Rectal smooth muscle tissue (tissue), 1 donor: ENCODE data around the gene C2orf74.
"Not testable (repeated sequence)": the region's sequence is repeated elsewhere in the genome, so short reads cannot be mapped to it uniquely, and the experiment has no call there.

Experiments used
- H3K27ac ChIP-seq: one replicate; pipeline ENCODE4 v1.7.0; 2013; ENCODE audit warnings: low read depth, low read length, inconsistent platforms
- H3K27me3 ChIP-seq: one replicate; pipeline ENCODE4 v1.7.0; 2013; ENCODE audit warnings: low read length; ENCODE audit not compliant: control insufficient read depth, insufficient read depth
- H3K36me3 ChIP-seq: one replicate; pipeline ENCODE4 v1.7.0; 2013; ENCODE audit warnings: low read length; ENCODE audit not compliant: control insufficient read depth, insufficient read depth
- H3K4me1 ChIP-seq: one replicate; pipeline ENCODE4 v1.7.0; 2013; ENCODE audit warnings: low read length; ENCODE audit not compliant: control insufficient read depth, insufficient read depth
- H3K4me3 ChIP-seq: one replicate; pipeline ENCODE4 v1.7.0; 2013; ENCODE audit warnings: low read length
- H3K9ac ChIP-seq: one replicate; pipeline ENCODE4 v1.7.0; 2013; ENCODE audit warnings: low read length

The C2orf74 gene

DNA sequence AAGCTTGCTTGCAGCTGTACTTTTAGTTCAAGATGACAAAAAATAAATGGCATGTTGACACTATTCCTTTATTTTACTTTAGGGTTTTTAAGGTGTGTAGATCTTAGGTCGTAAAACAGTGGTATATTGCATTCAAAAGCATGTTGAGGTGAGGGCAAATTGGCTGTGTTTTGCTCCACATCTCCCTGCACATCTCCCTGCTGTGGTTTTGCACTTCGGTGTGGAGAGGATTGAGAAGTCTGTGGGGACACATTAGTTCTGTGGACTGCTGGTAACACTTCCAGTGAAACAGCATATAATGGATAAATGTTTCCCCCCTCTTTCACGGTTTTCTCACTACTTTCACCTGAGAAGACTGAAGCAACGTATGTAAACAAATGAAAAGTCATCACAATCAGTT is 25.1 kb downstream of the C2orf74 start:
- Histone ChIP-seq H3K27ac (no peak overlapping the region), H3K4me1 (no peaks in the 10 kb centered on the region), H3K36me3 (peaks cover 38% of the 10 kb centered on the region), H3K27me3 (no peaks in the 10 kb centered on the region), H3K9ac (no peak overlapping the region), H3K4me3 (no peak overlapping the region)

DNA sequence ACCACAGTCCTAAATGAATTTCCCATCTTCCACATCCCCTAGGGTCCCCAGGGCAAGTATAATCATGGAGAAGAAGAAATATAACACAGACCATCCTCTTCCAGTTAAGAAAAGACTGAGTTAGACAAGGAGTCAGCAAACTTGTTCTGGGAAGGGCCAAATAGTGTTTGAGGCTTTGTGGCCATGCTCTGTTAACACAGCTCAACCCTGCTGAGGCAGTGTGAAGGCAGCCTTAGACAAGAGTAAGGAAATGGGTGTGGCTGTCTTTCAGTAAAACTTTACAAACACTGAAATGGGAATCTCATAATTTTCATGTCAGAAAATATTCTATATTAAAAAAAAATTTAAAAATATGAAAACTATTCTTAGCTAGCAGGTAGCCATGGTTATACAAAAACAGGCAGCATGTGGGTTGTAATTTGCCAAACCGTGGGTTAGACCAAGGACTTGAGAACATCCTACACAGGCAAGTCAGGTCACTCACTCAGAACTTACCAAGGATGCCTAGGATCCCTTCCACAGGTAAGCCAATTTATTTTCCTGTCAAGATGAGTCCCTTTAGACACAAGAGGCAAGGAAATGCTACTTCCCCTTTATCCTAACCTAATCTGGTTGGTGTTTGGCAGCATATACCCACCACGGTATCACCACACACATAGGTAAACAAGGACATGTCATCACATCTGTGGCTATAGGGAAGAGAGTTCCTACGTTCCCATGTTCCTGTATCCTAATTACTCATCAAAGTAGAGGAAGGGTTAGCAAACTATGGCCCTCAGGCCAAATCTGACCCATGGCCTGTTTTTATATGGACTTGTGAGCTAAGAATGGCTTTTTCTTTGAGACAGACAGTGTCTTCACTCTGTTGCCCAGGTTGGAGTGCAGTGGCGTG is 31.9 kb downstream of the C2orf74 start:
- Histone ChIP-seq H3K27ac (no peak overlapping the region), H3K27me3 (no peaks in the 10 kb centered on the region), H3K36me3 (peaks cover 6% of the 10 kb centered on the region), H3K4me3 (no peak overlapping the region), H3K4me1 (no peaks in the 10 kb centered on the region), H3K9ac (no peak overlapping the region)

DNA sequence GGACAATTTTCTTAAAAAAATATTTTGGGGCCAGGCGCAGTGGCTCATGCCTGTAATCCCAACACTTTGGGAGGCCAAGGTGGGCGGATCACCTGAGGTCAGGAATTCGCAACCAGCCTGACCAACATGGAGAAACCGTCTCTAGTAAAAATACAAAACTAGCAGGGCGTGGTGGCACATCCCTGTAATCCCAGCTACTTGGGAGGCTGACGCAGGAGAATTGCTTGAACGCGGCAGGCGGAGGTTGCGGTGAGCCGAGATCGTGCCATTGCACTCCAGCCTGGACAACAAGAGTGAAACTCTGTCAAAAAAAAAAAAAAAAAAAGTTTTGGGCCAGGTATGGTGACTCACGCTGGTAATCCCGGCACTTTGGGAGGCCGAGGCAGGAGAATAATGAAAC is 32.7 kb downstream of the C2orf74 start:
- H3K4me3 ChIP-seq, H3K4me1 ChIP-seq, H3K9ac ChIP-seq, H3K27ac ChIP-seq, H3K36me3 ChIP-seq, H3K27me3 ChIP-seq: not testable (repeated sequence)

DNA sequence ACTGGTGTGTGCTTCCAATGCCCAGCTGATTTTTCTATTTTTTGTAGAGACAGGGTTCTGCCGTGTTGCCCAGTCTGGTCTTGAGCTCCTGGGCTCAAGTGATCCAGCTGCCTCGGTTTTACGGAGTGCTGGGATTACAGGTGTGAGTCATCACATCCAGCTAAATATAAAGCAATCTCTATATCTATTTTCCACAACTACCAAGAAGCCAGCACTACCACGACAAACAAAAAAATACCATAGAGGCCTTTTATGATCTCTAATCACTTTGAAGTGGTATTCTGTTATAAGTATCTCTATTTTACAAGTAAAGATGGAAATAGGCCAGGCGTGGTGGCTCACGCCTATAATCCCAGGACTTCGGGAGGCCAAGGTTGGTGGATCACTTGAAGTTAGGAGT is 34.7 kb downstream of the C2orf74 start:
- Histone ChIP-seq H3K36me3 (peaks cover 6% of the 10 kb centered on the region), H3K9ac (no peak overlapping the region), H3K27me3 (no peaks in the 10 kb centered on the region), H3K4me3 (no peak overlapping the region), H3K4me1 (no peaks in the 10 kb centered on the region), H3K27ac (no peak overlapping the region)

DNA sequence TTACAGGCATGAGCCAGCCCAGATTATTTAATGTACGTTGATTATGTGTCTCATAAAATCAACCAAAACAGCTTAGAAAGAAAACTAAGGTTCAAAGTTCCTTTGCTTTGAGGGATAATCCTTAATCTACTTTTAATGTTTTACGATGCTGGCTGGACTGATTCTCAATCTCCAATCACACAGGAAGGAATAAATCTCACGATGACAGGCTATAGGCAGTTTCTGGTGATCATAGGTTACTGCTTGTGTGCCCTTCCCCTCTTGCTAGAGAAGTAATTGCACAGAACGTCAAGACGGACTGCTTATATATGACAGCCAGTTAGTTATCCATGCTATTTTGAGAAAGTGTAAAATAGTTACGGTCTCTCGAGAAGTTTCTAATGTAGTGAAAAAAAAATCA is 43.1 kb downstream of the C2orf74 start:
- no peak overlapping the region for H3K27ac ChIP-seq
- H3K36me3 ChIP-seq = peaks cover 13% of the 10 kb centered on the region
- H3K4me1 ChIP-seq = no peaks in the 10 kb centered on the region
- no peaks in the 10 kb centered on the region for H3K27me3 ChIP-seq
- no peak overlapping the region for H3K4me3 ChIP-seq
- no peak overlapping the region for H3K9ac ChIP-seq

DNA sequence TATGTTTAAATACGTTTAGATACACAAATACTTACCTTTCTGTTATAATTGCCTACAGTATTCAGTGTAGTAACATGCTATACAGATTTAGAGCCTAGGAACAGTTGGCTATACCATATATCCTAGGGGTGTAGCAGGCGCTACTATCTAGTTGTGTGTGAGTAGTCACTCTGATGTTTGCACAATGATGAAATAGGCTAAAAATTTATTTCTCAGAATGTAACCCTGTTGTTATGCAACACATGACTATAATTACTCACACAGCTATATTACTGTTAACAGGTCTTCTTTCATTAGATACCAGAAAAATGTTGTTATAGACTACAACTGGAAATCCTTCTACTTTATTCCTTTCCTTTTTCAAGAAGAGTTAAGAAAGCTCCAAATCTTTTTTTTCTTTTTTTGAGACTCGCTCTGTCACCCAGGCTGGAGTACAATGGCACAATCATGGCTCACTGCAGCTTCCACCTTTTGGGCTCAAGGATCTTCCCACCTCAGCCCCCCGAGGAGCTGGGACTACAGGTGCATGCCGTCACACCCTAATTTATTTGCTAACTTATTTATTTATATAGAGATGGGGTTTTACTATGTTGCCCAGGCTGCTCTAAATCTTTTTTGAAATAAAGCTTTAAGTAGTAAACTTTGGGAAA is 48.5 kb downstream of the C2orf74 start:
- H3K27ac ChIP-seq = no peak overlapping the region
- no peak overlapping the region for H3K4me3 ChIP-seq
- H3K9ac ChIP-seq = no peak overlapping the region
- H3K36me3 ChIP-seq = peaks cover 15% of the 10 kb centered on the region
- no peaks in the 10 kb centered on the region for H3K27me3 ChIP-seq
- no peaks in the 10 kb centered on the region for H3K4me1 ChIP-seq

DNA sequence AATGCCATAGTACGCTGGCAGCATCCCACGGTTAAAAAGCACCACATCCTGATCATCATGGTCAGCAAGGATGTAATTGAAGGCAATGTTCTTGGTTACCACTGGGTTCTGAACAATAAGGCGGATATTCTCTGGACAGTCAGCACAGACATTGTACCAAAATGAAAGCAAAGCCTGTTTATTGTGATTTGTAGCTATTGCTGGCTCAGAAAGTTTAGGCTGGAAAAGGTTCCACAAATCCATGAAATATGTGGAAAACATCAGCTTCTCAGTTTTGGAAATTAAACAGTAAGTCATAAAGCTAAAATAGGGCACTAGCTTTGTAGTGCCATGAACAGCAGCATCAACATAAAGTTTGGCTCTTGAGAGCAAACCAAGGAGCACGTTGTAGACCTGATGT is 52.2 kb downstream of the C2orf74 start:
- no peaks in the 10 kb centered on the region for H3K4me1 ChIP-seq
- H3K9ac ChIP-seq = no peak overlapping the region
- no peaks in the 10 kb centered on the region for H3K27me3 ChIP-seq
- H3K4me3 ChIP-seq = no peak overlapping the region
- H3K36me3 ChIP-seq = peaks cover 8% of the 10 kb centered on the region
- no peak overlapping the region for H3K27ac ChIP-seq
